HG03432 (cell line): Measurements from ENCODE around the gene MAT1A.
"Not testable (repeated sequence)": the region's sequence is repeated elsewhere in the genome, so short reads cannot be mapped to it uniquely, and the experiment has no call there.

Experiments
- ATAC-seq: cut with Tn5 transposase; IDR thresholded peaks from one replicate; pipeline ENCODE4 v1.9.1; 2021; ENCODE audit warnings: mild to moderate bottlenecking, moderate library complexity; ENCODE audit not compliant: unreplicated experiment

Gene MAT1A

GRCh38 chr10:80233871-80234270 lies 55.6 kb downstream of the MAT1A start:
- ATAC-seq = not testable (repeated sequence)

GRCh38 chr10:80226723-80227122 lies 62.7 kb downstream of the MAT1A start:
- peak; percentile 84 for ATAC-seq

GRCh38 chr10:80223031-80223419 lies 66.4 kb downstream of the MAT1A start:
- ATAC-seq = not testable (repeated sequence)
